ENCODE measurements around the gene GPX5.
"Not testable (repeated sequence)": the region's sequence is repeated elsewhere in the genome, so short reads cannot be mapped to it uniquely, and the experiment has no call there.

Gene GPX5, protein sequence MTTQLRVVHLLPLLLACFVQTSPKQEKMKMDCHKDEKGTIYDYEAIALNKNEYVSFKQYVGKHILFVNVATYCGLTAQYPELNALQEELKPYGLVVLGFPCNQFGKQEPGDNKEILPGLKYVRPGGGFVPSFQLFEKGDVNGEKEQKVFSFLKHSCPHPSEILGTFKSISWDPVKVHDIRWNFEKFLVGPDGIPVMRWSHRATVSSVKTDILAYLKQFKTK

DNA sequence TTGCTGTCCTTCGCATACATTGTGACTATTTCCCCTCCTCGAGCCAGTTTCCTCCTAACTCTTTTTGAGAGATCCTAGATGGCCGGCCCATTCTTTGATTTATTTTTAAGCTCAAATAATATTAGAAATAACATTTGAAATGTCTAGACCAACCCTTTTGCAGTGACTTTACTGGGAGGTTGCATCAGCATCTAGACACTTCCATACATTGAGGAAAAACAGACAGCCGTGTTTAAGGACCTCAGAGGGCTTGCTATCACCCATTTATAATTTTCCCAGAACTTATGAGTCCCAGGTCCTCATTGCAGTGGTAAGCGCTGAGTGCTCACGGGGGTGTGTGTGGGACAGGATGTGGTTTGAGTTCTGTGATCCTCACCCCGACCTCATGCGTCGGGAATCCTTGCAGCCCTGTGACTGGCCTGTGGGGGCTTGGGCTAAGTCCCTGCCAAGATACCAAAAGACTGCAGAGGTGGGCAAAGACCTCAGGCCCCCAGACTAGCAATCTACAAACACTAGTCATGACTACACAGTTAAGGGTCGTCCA, at the start of gene GPX5:
Gene GPX5, plus strand, starts transcription at position 386 of the 544 bp plus-strand sequence. Its CDS starts 133 bp downstream, at position 519.
- in situ Hi-C loops (cut with MboI; ENCODE audit: low sequenced_read_pairs), result no loop called here

DNA sequence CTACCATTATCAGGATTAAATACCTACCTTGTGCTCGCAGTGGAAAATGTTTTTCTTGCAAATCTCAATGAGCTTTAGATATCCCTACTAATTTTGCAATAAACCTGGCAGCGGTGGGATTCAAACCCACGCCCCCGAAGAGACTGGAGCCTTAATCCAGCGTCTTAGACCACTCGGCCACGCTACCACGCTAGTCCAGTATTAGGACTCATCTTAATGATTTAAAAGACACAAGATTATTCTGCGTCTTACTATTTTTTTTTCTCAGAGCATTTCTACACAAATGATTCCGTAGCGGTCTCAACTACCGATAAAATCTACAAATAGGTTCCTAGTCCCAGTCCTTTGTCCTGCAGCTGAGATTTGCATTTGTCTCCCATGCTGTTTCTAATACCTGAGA, 47.2 kb upstream of the GPX5 start:
- in situ Hi-C loops (cut with MboI; ENCODE audit: low sequenced_read_pairs), result no loop called here

DNA sequence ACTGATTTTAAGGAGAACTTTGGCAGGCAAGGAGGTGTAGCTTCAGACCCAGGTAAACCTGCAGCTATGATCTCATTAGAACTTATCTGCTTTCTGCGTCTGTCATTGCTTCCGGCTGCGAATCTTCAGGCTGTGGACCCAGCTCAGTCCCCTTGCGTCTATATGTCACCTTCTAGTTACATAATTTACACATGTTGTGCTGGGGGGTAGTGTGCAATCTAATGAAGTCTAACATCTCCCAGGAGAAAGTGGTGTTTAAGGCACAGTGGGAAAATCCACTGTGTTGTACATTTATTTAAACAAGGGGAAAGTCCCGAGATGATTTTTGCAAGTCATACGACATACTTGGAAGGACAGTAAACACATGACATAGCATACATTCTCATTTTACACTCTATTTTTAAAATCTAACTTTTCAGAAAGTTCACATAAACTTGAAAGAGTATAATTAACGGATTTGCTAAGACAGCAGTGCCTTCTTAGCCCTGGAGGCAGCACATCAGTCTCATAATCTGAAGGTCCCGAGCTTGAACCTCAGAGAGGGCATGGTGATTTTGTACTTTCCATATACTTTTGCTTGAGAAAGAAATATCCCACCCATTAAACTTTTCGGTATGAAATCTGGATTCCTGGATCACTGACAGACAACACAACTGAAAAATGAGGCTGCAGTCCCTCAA, 45.3 kb upstream of the GPX5 start:
- in situ Hi-C loops (cut with MboI; ENCODE audit: low sequenced_read_pairs), result no loop called here

DNA sequence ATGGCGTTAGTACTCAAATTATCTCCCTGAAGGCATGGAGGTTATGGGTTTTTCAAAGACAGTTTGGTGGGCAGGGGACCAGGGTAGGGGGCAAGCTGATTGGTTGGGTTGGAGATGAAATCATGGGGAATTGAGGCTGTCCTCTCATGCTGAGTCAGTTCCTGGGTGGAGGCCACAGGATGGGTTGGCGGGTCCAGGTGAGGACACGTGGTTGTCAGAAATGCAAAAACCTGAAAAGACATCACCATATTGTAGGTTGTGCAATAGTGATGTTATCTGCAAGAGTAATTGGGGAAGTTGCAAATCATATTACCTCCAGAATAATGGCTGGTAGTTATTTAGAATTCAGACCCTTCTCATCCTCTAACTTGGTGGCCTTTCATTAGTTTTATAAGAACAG, 40.2 kb upstream of the GPX5 start:
- in situ Hi-C loops (cut with MboI; ENCODE audit: low sequenced_read_pairs), result no loop called here

DNA sequence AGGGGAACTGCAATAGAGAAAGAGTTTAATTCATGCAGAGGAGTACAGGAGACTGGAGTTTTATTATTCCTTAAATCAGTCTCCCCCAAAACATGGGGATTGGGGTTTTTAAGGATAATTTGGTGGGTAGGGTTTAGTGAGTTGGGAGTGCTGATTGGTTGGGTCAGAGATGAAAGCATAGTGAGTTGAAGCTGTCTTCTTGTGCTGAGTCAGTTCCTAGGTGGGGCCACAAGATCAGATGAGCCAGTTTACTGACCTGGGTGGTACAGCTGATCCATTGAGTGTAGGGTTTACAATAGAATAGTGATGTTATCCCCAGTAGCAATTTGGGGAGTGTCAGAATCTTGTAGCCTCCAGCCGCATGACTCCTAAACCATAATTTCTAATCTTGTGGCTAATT, 39.1 kb upstream of the GPX5 start:
- in situ Hi-C loops (cut with MboI; ENCODE audit: low sequenced_read_pairs), result no loop called here

DNA sequence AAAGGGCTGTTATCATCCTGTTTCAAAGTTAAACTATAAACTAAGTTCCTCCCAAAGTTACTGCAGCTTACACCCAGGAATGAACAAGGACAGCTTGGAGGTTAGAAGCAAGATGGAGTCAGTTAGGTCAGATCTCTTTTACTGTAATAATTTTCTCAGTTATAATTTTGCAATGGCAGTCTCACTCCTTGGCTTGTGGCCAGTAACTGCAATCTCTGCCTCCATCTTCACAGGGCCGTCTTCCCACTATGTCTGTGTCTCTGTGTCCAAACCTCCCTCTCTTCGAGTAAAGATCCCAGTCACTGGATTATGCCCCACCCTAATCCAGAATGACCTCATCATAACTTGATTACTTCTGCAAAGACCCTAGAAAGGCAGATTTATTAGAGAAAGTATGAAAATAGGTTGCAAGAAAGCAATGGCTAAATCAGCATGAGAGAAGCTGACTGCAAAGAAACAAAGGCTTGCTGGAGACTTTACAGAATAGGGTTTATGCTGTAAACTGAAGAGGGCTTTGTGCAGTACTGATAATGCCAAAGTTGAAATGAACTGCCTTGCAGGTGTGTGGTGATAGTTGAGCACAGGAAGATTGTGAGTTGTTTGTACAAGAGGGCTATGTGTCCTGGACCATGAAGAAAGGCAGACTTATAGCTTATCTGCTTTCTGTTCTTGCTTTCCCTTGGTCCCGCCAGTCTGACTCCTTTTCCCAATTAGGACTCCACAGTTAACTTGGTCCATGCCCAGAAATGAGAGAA, 38.5 kb upstream of the GPX5 start:
- in situ Hi-C loops (cut with MboI; ENCODE audit: low sequenced_read_pairs), result no loop called here

DNA sequence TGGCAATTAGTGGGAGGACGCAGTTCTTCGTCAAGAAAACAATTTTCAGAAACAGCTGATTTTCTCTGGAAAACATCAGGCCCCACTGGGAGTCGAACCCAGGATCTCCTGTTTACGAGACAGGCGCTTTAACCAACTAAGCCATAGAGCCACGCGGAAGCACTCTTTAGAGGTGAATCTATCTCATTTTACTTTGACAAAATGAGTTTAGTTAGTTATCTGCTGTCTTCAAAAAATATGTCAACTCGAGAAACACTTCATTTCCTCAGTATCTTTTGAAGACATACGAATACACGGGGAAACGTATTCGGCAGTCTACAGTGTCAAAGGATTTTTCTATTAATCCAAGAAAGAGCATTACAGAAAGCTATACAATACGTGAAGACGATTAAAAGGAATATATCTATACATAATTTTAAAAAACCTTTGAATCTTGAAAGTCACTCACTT, 36.7 kb upstream of the GPX5 start:
- in situ Hi-C loops (cut with MboI; ENCODE audit: low sequenced_read_pairs), result no loop called here

DNA sequence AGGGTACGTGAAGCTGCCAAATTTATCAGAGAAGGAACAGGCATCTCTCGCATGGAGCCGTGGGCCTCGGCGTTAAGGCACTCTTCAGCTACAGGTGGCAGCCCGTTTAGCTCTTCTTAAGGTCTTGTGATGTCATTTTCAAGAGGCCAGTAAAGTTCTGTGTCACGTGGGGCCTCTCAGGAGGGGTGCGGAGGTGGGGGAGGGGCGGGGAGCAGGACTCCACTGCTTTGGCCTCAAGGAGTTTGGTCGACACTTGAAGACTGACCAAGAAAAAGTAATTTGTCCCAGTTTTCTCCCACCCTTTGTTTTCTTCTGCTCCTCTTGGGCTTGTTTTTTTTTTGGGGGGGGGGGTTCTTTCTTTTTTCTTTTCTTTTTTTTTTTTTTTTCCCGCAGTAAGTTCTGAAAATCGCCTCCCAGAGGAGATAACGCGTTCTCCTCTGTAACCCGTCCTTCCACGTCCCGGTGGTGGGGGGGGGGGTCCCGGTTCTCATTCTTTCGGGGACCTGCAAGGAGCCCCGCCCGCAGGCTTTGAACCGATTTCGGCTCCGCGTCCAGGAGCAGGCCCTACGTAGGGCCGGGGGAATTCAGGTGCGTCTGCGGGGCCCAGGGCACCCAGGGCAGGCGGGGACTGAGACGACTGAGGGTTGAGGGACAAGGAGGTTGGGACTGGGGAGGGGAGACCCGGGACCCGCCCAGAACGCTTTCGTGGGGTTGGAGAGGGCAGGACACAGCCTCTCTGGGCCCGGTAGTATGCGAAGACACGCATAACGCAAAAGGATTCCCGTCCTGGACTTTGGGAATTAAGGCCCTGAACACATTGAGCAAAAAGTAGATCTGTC, 36.1 kb upstream of the GPX5 start:
- in situ Hi-C loops (cut with MboI; ENCODE audit: low sequenced_read_pairs), result no loop called here

DNA sequence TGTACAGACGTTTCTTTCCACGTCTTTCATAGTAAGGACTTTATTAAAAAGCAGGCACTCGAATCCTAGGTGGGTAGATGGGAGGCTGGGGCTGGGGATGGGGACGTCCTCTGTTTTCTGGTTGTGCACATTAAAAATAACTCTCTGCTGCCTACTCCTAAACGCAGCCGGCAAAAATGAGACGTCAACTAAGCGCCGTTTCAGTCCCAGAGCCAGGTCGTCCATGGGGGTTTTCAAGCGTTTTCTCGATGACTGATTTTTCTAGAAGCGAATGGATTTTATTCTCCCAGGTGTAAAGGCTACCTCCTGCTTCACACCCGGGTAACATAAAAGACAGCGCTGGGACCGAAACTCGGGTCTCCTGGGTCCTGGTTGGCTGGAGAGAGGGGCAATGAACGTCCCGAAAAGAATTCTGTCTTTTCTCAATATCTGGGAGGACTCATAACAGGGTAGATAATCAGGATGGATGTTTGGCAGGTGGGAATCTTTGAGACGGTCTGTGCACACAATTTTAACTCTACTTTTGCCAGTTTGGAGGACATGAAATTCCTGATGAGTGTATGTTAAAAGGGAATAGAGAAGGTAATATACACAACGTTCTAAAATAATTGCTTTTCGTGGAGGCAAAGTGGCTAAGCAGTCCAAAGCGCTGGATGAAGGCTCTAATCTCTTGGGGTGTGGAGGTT, 35.3 kb upstream of the GPX5 start:
- in situ Hi-C loops (cut with MboI; ENCODE audit: low sequenced_read_pairs), result no loop called here

DNA sequence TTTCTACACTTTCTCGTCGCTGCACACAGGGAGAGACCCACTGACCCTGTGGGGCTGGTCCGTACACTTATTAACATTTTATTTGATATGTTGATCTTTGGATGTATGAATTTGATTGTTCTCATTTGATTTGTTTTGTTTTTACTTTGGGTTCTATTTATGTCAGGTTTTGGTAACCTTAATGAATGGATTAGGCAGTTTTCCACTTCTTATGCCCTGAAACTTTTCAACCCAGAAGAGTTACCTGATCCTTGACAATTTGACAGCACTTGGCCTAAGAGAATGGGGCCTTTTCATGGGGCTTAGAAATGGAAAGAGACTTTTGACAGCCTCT, 33.7 kb upstream of the GPX5 start:
- in situ Hi-C loops (cut with MboI; ENCODE audit: low sequenced_read_pairs), result no loop called here

DNA sequence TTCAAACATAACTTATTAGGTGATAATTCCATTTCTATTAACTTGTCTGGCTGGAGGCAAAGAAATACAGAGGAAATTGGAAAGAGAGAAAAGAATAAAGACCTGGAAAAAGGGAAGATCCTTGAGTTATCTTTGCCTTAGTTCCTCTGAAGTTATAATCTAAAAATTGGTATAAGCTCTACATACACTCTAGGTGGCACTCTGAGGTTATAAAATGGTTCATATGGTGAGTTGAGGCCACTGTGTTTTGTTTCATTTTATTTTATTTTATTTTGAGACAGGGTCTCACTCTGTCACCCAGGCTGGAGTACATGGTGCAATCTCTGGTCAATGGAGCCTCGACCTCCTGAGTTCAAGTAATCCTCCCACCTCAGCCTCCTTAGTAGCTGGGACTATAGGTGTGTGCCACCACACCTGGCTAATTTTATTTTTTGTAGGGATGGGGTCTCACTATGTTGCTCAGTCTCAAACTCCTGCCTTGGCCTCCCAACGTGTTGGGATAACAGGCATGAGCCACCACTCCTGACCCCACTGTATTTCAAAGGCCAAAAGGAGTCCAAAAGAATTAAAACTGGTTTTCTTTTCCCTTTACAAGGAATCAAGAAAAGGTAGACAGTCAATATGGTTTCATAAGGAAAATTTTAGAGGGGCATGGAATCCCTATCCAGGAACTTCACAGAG, 29.4 kb upstream of the GPX5 start:
- in situ Hi-C loops (cut with MboI; ENCODE audit: low sequenced_read_pairs), result no loop called here

DNA sequence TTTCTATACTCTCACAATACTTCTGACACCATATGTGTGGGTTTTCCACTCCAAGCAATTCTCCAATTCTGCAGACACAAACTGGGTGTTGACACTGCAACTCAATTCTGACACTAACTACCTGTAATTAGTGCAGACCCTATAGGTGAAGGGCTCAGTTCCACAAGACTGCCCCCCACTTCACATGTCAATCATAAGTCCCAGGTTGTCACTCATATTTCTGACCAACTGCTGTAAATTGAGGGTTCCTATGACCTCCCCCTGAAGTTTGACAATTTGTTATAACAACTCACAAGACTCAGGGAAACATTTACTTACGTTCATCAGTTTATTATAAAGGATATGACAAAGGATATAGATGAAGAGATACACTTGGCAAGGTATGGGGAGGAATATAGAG, 28.4 kb upstream of the GPX5 start:
- in situ Hi-C loops (cut with MboI; ENCODE audit: low sequenced_read_pairs), result no loop called here

DNA sequence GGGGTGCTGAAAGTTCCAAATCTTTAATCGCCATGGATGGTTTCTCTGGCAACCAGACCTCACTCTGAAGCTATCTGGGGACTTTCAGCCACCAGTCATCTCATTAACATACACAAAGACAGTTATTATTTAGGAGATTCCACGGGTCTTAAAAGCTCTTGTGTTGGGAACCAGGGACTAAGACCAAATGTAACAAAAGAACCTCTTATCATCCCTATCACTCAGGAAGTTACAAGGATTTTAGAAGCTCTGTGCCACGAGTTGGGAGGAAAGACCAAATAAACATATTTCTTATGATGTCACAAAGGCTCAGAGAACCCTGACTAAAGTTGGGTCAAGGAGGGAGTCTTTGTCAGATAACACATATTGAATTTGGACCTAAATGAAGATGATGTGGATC, 27.8 kb upstream of the GPX5 start:
- in situ Hi-C loops (cut with MboI; ENCODE audit: low sequenced_read_pairs), result no loop called here

DNA sequence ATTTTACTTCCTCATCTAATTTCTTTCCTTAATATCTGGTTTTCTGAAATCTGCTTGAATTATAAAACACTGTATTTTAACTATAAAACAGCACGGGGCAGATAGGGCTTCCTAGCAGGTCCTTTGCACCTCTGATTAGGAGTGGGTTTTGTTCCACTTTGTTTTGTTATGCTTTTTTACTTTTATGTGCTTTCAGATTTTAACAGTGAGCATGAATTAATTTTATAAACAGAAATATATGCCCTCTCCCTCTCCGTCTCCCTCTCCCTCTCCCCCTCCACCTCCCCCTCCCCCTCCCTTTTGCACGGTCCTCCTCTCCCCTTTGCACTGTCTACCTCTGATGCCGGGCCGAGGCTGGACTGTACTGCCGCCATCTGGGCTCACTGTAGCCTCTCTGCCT, 24.4 kb upstream of the GPX5 start:
- in situ Hi-C loops (cut with MboI; ENCODE audit: low sequenced_read_pairs), result no loop called here

DNA sequence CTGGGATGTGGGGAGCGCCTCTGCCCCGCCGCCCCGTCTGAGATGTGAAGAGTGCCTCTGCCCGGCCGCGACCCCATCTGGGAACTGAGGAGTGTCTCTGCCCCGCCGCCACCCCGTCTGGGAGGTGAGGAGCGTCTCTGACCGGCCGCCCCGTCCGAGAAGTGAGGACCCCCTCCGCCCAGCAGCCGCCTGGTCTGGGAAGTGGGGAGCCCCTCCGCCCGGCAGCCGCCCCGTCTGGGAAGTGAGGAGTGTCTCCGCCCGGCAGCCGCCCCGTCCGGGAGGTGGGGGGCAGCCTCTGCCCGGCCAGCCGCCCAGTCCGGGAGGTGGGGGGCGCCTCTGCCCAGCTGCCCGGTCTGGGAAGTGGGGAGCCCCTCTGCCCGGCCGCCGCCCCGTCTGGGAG, 23.5 kb upstream of the GPX5 start:
- in situ Hi-C loops (cut with MboI; ENCODE audit: low sequenced_read_pairs), result not testable (repeated sequence)

DNA sequence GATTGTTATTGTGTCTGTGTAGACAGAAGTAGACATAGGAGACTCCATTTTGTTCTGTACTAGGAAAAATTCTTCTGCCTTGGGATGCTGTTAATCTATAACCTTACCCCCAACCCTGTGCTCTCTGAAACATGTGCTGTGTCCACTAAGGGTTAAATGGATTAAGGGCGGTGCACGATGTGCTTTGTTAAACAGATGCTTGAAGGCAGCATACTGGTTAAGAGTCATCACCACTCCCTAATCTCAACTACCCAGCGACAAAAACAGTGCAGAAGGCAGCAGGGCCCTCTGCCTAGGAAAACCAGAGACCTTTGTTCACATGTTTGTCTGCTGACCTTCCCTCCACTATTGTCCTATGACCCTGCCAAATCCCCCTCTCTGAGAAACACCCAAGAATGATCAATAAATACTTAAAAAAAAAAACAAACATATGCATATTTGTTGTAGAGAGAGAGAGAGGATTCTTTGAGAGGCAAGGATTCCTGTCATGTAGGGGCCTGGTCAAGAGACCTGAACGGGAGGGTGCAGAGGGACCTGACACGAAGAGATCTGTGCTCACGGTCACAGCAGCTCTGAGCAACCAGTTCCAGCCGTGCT, 22.9 kb upstream of the GPX5 start:
- in situ Hi-C loops (cut with MboI; ENCODE audit: low sequenced_read_pairs), result not testable (repeated sequence)

DNA sequence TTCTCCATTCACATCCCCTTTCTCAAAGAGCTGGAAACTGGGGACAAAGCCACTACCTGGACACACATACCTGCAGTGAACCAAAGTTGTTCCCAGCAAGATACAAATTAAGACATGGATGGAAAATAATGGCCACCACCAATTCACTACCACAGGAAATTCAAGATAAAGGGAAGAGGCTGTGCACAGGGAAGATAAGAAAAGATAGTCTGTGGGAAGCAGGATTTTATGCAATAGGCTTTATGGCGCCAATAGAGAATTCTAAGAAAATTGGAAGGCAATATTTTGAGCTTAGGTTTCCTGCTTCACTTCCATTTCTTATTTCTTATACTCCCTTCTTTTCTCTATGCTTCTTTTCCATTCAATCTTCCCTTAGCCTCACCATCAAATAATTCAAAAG, 19.9 kb upstream of the GPX5 start:
- in situ Hi-C loops (cut with MboI; ENCODE audit: low sequenced_read_pairs), result no loop called here

DNA sequence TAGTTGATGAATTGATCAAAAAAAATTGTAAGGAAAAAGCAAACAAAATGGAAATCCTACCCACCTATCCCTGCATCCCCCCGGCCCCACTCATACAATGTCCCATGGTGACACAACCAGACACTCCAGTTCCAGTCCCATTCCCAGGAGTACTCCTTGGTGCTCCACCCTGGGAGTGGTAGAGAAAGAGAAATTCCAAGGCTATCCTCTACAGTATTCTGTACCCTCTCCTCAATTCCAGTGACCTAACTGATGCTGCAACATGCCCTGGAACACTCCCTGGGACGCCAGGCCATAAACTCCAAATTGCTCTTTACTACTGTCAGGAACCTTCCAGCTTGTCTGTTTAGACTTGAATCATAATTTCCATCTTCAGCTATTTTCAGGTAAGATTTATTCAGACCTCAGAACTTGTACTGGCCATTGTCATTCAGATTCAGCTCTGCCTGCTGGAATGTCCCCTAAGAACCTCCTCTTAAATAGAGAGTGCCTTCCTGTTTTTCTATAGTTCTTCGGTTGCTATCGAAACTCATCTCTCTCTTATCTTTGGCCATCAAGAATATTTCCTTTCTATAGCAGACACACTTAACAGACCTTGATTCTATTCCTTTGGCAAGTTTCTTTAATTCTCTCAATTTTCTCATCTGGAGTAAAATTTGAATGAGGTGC, 18.7 kb upstream of the GPX5 start:
- in situ Hi-C loops (cut with MboI; ENCODE audit: low sequenced_read_pairs), result no loop called here

Data from HL-60/S4 treated with retinoic acid at 250 ng/mL for 4 days and 3 days (cell line).